GM19023 (cell line): ENCODE results near the gene GDPD2.
"Not testable (repeated sequence)": the region's sequence is repeated elsewhere in the genome, so short reads cannot be mapped to it uniquely, and the experiment has no call there.

Source experiments
- ATAC-seq: cut with Tn5 transposase; IDR thresholded peaks from one replicate; pipeline ENCODE4 v1.9.1; 2021; ENCODE audit warnings: mild to moderate bottlenecking, moderate library complexity; ENCODE audit not compliant: unreplicated experiment

Gene GDPD2, protein sequence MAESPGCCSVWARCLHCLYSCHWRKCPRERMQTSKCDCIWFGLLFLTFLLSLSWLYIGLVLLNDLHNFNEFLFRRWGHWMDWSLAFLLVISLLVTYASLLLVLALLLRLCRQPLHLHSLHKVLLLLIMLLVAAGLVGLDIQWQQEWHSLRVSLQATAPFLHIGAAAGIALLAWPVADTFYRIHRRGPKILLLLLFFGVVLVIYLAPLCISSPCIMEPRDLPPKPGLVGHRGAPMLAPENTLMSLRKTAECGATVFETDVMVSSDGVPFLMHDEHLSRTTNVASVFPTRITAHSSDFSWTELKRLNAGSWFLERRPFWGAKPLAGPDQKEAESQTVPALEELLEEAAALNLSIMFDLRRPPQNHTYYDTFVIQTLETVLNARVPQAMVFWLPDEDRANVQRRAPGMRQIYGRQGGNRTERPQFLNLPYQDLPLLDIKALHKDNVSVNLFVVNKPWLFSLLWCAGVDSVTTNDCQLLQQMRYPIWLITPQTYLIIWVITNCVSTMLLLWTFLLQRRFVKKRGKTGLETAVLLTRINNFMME

GRCh38 chrX:70422851-70423341 lies at the start of gene GDPD2:
TSS of gene GDPD2 (plus strand) at chrX:70423314. CDS start at chrX:70424985, 1,671 bp downstream.
- no peak for ATAC-seq

- ATAC-seq = no peak
Measured at GRCh38 chrX:70386235-70386634, 36.9 kb upstream of the GDPD2 start.

DNA sequence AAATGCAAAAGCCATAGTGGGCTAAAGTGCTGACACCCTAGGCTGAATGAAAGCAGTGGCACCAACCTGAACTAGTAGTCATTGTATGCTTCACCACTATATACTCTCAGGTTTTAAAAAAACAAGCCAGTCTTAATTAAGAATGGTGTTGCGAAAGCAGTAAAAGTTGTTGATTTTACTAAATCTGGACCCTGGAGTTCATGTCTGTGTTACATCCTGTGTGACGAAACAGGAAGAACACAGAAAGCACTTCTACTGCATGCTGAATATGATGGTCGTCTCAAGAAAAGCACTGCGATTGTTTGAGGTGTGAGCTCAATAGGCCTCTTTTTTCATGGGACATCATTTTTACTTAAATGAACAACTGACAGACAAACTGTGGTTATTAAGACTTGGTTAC lies 24.2 kb upstream of the GDPD2 start:
- ATAC-seq = no peak

DNA sequence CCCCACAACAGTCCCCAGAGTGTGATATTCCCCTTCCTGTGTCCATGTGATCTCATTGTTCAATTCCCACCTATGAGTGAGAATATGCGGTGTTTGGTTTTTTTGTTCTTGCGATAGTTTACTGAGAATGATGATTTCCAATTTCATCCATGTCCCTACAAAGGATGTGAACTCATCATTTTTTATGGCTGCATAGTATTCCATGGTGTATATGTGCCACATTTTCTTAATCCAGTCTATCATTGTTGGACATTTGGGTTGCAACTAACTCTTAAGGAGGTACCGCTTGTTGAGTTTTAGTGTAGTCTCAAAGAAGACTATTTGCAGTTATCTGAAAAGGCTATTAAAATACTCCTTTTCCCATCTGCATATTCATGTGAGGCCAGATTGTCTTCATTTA lies 22.9 kb upstream of the GDPD2 start:
- not testable (repeated sequence) for ATAC-seq

DNA sequence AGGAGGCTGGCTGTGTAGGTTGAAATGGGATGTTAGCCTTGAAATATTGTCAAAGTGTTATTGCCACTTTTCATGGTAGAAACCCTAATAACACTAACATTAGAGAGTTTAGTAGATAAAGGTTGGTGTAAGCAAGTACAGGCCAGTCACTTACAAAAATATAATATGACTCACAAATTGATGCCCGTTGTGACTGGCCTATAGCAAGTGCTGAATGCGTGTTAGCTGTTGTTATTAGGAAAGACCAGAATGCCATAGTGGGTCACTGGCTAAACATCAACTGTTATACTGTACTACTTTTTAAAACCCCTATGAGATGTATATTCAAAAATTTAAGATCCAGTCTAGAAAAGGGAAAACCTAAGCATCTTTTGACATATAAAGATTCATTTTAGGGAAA lies 20.4 kb upstream of the GDPD2 start:
- ATAC-seq = no peak

- ATAC-seq = no peak
Measured at GRCh38 chrX:70405003-70405402, 18.1 kb upstream of the GDPD2 start.

GRCh38 chrX:70410921-70411320 lies 12.2 kb upstream of the GDPD2 start:
- ATAC-seq = no peak

DNA sequence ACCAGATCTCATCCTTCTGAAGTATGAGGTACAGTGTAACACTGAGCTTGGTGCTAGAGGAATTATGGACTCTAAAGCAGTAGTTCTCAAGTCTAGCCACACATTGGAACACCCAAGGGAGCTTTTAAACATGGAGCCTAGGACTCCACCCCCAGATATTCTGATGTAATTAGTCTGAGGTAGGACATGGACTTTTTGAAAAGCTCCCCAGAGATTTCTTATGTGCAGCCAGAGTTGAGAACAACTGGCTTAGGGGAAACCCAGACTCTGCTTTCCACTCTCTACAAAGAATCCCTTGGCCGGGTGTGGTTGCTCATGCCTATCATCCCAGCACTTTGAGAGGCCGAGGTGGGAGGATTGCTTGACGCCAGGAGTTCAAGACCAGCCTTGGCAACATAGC lies 11.6 kb upstream of the GDPD2 start:
- no peak for ATAC-seq

DNA sequence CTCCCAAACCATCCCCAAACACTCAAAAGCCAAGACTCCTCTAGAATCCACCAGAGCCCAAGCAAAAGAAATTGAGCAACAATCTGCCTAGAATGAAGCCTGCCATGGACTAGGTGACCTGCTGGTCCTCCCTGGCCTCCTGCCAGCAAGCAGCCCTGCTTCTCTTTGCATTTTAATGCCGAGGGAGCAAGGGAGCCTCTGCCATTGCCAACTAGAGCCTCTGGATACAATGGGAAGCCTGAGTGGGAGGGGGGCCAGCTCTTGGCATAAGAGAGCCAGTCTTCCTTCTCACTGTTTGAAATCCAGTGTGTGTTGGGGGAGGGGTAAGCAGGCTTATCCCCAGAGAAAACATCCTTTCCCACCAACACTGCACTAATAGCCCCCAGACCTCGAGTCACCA lies 1.5 kb upstream of the GDPD2 start:
- ATAC-seq = no peak

DNA sequence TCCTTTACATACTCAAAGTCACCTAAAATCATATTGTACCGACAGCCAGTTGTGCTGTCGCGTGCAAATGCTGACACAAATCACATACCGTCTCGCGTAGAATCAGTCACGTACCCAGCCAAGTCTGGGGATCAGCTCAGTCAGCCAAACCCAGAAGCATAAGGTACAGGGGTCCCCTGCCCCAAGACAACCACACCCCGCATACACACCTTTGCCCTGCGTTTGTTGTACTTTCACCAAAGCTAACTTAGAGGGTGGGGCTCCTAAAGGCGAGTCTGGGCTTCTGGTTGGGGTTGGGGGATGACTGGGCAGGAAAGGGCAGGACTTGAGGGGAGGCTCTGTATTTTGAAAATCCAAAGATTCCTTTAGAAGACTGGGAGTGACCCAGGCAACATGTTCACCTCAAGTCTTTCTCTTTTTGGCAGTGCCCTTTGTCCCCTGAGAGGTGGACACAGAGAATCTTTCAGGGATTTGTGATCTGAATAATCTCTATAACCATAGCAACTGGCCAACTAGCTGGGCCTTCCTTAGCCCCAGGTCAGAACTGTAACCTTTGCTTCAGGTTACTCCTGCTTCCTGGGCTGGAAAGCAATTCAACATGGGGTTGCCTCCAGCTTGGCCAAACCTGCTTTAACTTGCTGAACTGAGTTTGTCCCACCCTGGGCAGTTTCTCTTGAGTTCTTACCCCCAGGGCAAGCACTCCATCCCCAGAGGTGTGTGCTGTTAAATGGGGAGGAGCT lies 992 bp downstream of the GDPD2 start:
- no peak for ATAC-seq

GRCh38 chrX:70424801-70425200 lies 1.7 kb downstream of the GDPD2 start:
- no peak for ATAC-seq

DNA sequence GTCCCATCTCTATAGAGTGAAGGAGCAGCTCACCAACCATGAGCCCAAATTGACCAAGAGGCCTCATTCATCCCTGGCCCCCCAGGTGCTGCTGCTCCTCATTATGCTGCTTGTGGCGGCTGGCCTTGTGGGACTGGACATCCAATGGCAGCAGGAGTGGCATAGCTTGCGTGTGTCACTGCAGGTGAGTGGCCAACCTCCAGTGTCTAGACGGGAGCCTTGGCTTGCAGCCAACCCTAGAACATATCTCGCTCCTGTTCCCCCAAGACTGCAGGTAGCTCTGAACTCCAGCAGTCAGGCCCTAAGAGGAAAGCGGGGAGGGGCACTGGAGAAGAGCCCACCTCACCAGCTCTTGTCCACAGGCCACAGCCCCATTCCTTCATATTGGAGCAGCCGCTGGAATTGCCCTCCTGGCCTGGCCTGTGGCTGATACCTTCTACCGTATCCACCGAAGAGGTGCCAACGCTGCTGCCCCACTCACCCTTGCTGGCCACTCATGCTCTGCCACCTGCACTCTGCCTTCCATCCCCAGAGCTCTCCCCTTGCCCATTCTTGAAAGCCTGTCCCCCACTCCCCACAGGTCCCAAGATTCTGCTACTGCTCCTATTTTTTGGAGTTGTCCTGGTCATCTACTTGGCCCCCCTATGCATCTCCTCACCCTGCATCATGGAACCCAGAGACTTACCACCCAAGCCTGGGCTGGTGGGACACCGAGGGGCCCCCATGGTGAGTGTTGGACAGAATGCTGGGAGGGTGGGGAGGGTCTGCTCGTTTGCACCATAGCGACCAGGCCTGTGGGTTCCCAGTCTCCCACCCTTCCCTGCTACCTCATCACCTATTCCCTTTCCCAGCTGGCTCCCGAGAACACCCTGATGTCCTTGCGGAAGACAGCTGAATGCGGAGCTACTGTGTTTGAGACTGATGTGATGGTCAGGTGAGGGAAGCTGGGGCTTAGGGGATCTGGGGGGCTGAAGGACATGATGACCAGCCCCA lies 3.5 kb downstream of the GDPD2 start:
- ATAC-seq = no peak

- ATAC-seq = no peak
Measured at GRCh38 chrX:70427365-70427764, 4.3 kb downstream of the GDPD2 start.

DNA sequence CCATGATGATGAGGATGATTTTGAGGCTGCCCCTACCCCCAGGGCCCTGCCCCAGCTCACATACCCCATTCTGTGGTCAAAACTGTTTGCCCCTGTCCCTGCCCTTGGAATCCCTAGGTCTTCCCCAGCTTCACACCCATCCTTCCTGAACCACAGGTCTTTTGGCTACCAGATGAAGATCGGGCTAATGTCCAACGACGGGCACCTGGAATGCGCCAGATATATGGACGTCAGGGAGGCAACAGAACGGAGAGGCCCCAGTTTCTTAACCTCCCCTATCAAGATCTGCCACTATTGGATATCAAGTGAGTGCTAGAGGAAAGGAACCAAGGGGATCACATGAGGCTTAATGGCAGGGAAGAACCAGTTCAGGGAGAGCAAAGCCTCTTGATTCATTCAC lies 6.6 kb downstream of the GDPD2 start:
- ATAC-seq = no peak

GRCh38 chrX:70432936-70433847 lies 10.1 kb downstream of the GDPD2 start:
- ATAC-seq = no peak

DNA sequence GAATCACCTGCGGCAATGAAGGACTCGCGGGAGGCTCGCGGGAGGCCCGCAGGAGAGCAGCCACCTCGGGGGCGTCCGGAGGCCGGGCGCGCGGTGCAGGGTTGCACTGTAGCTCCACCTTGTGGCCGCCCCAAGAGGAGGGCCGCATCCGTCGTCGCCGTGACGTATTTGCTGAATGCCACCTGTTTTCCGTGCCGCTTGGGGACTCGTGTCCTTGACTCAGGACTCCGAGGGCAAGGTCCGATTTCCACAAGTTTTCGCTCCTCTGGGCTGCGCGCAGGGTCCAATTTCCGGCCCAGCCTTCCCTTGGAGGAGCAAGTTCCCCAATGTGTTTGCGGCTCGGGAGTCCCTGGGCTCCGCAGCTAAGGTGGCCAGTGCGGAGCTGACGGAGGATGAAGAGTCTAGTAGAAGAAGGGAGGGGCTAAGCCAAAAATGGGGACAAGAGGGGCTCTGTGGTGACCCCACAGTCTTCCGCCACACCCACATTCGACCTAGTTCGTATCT lies 10.8 kb downstream of the GDPD2 start:
- peak; percentile 66 for ATAC-seq

- ATAC-seq = peak; percentile 60
Measured at GRCh38 chrX:70434352-70434866, 11.3 kb downstream of the GDPD2 start.

- no peak for ATAC-seq
Measured at GRCh38 chrX:70434914-70435586, 11.9 kb downstream of the GDPD2 start.

DNA sequence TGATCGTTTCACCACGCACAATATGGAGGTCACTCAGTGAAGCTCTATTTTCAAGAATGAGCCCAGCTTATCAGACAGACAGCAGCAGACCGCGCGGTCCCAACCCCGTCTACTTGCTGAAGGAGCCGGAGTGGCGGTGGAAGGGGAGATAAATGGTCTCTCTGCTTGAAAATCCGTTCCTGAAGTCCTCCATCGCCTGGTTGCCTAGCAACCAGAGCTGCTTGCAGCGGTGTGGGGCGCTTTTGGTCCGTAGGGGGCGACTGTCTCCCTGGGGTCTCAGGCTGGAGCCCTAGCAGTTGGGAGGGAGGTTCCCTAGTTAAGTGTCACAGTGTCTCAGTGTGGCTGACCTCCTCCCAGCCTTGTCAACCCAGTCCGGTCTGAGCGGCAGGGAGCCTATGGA lies 13.2 kb downstream of the GDPD2 start:
- ATAC-seq = no peak
